Midbrain (tissue), 1 donor: ENCODE data around the gene OR2G6.
"Not testable (repeated sequence)": the region's sequence is repeated elsewhere in the genome, so short reads cannot be mapped to it uniquely, and the experiment has no call there.

ENCODE experiments used
- DNase-seq: peaks from one replicate; lab custom pipeline; 2025; lab: John Stamatoyannopoulos, UW

The OR2G6 gene

GRCh38 chr1:248574657-248575056 lies 66.8 kb downstream of the OR2G6 start, which contains the start of gene OR2T34:
Gene OR2T34 (minus strand): TSS chr1:248574757. CDS start chr1:248574757, 0 bp downstream.
- DNase-seq, result not testable (repeated sequence)

GRCh38 chr1:248576260-248576980 lies 68.5 kb downstream of the OR2G6 start:
- DNase-seq, result no peak
